T1000 (cell line): ENCODE data around the gene GPATCH8.
"Not testable (repeated sequence)": the region's sequence is repeated elsewhere in the genome, so short reads cannot be mapped to it uniquely, and the experiment has no call there.

ENCODE experiments used
- DNase-seq: peaks from one replicate; lab custom pipeline; 2025; ENCODE audit warnings: mixed read lengths; lab: John Stamatoyannopoulos, UW

Gene GPATCH8

DNA sequence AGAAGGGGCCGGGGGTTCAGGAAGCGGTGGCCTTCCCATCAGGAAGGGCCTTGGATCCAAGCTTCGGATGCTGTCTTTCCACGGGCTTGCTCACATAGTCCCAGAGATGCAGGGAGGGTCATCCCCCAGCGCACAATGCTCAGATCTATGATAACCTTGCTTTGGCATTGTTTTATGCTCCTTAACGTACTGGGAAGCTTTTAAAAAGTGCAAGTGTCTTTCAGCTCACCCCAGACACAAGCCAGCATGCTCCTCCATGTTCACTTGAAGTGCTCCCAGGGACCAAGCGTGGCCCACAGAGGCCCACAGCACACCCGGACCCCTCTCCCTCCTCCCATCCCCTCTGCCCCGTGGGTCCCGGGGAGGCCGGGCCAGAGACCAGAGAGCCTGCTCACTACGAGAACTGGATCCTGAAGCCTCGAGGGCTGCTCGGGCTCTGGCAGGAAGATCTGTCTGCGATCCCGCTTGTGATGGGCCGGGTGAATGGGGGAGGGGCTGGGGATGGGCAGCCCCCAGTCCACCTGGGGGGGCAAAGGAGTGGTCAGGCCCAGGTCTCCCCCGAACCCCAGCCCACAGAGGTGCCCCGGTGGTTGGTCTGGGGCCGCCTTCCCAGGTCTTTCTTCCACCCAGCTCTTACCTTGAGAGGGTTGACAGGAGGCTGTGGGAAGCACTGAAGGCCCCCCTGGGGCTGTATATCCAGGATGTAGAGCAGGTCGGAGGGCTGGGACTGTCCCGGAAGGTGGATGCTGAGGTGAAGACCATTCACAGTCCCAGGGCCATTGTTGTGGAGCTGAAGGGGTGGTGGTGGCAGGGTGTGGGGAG lies 127.8 kb downstream of the GPATCH8 start:
- DNase-seq = no peak

DNA sequence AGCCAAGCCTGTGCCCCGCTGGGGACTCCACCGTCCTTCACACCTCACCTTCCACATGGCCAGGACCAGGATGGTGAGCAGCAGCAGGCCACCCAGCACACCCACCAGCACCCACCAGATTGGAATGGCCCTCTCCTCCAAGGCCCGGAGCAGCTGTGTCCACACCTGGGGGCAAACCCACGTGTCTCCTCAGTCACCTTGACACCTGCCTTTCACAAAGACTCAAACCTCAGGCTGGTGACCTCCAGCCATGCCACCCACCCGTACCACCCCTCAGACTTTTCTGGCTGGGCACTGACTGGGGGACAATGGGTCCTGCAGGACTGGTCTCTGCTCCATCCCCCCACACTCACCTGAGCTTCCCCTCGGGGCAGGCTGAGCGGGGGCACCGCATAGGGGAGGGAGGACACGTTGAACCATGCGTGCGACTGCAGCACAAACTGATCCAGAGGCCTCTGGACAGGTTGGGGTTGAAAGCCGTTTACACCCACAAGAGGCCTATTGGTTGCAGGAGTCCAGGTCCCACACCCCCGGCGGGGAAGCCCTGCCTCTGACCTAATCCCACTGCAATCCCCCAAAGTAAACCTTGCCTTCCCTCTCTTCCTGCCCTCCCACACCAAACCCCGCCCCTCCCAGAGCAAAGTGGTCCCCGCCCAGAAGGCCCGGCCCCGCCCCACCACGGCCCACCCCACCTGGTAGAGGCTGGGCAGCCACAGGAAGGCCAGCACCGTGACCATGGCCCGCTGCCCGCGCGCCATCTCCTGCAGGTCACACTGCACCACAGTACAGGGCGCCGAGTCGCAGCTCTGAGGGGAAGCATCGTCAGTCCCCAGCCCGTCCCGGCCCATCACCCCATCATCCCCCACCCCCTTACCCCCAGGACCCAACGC lies 128.7 kb downstream of the GPATCH8 start:
- no peak for DNase-seq

DNA sequence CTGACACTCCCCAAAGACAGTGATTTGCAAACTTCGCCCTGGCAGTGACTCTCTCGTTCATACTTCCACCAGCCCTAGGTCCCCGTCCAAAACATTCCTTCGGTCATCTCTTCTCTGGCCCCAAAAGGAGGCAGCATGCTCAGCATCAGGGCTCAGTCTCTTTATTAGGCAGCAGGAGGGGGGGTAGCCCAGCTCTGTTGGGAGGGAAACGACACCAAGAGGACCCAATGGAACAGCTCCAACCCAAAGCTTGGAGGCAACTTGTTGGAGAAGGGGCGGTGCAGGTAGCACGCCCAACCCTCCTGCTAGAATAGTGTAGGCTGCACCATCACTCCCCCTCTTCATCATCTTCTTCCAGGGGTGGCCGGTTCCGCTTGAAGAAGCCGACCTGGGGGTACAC lies 131.2 kb downstream of the GPATCH8 start:
- DNase-seq = no peak

DNA sequence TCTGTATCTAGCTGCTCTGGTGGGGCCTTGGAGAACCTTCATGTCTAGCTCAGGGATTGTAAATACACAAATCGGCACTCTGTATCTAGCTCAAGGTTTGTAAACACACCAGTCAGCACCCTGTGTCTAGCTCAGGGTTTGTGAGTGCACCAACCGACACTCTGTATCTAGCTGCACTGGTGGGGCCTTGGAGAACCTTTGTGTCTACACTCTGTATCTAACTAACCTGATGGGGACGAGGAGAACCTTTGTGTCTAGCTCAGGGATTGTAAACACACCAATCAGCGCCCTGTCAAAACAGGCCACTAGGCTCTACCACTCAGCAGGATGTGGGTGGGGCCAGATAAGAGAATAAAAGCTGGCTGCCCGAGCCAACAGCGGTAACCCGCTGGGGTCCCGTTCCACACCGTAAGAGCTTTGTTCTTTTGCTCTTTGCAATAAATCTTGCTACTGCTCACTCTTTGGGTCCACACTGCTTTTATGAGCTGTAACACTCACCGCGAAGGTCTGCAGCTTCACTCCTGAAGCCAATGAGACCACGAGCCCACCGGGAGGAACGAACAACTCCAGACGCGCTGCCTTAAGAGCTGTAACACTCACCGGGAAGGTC lies 133.7 kb downstream of the GPATCH8 start:
- not testable (repeated sequence) for DNase-seq

DNA sequence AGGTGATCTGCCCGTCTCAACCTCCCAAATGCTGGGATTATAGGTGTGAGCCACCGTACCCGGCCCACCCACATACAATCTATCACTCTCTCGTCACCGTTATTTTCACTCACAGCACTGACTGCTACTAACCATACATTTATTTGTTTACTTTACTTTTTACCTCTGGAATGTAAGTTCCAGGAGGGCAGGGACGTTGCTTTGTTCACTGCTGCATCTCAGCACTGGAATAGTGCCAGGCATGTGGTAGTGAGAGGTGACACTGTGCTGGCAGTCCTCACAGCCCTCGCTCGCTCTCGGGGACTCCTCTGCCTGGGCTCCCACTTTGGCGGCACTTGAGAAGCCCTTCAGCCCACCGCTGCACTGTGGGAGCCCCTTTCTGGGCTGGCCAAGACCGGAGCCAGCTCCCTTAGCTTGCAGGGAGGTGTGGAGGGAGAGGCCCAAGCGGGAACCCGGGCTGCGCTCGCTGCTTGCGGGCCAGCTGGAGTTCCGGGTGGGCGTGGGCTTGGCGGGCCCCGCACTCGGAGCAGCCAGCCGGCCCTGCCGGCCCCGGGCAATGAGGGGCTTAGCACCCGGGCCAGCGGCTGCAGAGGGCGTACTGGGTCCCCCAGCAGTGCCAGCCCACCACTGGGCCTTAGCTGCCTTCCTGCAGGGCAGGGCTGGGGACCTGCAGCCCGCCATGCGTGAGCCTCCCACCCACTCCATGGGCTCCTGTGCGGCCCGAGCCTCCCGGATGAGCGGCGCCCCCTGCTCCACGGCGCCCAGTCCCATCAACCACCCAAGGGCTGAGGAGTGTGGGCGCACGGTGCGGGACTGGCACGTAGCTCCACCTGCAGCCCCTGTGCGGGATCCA lies 134.6 kb downstream of the GPATCH8 start:
- not testable (repeated sequence) for DNase-seq

DNA sequence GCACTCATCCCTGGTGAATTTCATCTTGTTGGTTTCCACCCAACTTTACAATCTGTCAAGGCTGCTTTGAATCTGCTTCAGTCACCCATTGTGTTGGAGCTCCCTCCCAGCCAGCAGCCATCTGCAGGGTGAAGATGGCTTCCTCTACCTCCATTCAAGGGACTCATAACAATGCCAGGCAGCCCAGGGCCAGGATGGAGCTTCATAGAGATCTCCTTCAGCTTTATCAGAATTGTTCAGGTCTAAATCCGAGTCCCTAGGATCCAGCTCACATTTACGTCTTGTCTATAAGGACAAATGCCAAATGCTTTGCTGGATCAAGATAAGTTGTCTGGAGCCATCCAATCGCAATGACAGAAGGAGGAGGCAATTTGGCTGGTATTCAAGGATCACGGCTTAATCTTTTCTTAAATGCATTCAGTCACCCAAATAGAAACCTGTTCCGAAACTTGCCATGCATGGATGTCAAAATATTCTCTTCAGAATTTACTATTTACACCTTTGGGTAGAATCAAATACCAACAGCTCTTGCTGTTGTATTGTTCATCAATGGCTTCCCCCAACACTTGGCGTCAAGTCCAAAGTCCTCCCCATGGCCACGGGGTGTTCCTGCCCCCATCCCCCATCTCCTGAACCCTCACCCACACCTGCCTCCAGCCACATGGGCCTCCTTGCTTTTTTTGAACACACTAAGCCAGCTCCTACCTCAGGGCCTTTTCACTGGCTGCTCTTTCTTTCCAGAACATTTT lies 135.8 kb downstream of the GPATCH8 start:
- no peak for DNase-seq

DNA sequence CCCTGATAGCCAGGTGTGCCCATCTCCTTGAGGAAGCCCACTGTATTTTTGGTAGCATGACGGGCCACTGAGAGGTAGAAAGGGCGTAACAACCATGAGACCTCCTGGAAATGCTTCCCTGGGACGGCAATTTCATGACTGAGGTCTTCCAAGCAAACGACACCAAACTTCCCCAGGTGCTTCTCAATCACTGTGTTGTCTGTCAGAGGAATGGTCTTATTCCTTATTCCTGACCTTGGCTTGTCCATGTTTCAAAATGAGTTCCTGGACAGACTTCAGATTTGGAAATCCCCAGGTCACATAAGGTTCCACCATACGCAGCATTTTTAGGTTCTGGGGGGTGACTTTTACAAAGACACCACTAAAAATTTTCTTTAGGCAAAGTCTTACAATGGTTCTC lies 138.2 kb downstream of the GPATCH8 start:
- not testable (repeated sequence) for DNase-seq

DNA sequence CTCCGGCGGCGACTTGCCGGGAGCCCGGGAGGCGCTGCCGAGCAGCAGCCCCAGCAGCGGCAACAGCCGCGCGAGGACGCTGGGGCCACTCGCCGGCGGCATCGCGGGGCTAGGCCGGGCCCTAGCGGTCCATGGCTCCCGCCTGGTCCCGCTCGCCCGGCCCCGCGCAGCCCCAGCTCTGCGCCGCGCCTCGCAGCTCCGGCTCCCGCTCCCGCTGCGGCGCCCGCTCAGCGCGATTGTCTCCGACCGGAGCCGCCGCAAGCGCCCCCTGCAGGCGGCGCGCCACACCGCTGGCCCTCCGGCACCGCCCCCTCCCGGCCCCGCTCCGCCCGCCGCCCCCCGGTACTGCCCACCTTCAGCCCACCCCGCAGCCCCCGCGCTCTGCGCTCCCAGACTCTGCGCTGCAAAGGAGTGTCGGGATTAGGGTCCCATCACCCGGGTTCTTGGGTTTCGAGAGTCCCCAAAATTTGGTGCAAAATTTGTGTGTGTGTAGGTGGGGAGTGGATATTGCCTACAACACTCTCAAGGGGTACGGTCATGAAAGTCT lies 139.5 kb downstream of the GPATCH8 start, which contains the start of gene FAM171A2:
Gene FAM171A2 (minus strand): TSS at position 241 of the 547 bp plus-strand sequence. CDS start 139 bp downstream, at position 102.
- DNase-seq = peak; percentile 54

DNA sequence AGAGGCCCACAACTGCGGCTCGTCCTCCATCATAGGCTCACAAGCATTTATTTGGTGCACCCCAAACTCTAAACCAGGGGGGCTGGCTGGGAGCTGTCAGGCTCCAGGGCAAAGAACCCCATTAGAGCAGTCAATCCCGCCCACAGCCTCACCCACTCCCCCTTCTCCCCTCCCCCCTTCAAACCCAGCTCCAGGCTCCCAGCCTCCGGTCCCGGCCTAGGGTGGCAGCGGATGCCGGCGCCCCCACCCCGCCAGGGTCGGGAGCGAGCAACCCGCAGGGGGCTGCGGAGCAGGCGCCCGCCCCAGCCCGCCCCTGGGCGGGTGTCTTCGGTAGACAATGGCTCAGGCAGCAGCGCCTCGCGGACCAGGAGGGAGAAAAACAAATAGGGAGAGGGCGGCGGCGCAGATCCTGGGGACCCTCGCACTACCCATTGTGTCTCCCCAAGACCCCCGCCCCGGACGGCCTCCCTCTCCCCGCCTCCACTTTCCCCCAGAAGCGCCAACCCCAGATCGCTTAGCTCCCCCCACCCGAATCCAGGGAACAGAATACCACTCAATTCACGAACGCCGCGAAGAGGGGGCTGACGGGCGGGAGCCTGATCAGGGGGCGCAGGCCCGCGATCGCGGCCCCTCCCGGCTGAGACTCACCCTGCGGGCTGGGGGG lies 140.1 kb downstream of the GPATCH8 start:
- no peak for DNase-seq

DNA sequence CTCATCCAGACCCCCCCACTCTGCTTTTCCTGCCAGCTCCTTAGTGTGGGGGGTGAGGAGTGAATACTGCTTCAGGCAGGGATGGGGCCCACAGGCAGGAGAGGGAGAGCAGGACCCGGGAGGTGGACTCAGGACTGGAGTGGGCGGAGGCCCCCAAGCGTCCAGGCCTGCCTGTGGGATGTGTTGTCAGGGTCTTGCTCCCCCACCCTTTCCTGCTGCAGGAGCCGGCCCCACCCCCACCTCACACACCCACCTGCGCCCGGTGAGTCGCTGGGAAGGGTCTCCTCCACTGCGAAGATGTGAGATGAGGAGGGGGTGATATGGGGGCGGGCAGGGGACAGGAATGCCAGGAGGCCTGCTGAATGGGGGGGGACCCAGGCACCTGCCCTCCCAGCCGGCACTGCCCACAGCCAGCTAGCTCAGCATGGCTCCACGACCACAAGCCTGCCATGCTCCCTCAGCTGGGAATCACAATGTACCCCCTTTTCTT lies 140.7 kb downstream of the GPATCH8 start:
- no peak for DNase-seq

DNA sequence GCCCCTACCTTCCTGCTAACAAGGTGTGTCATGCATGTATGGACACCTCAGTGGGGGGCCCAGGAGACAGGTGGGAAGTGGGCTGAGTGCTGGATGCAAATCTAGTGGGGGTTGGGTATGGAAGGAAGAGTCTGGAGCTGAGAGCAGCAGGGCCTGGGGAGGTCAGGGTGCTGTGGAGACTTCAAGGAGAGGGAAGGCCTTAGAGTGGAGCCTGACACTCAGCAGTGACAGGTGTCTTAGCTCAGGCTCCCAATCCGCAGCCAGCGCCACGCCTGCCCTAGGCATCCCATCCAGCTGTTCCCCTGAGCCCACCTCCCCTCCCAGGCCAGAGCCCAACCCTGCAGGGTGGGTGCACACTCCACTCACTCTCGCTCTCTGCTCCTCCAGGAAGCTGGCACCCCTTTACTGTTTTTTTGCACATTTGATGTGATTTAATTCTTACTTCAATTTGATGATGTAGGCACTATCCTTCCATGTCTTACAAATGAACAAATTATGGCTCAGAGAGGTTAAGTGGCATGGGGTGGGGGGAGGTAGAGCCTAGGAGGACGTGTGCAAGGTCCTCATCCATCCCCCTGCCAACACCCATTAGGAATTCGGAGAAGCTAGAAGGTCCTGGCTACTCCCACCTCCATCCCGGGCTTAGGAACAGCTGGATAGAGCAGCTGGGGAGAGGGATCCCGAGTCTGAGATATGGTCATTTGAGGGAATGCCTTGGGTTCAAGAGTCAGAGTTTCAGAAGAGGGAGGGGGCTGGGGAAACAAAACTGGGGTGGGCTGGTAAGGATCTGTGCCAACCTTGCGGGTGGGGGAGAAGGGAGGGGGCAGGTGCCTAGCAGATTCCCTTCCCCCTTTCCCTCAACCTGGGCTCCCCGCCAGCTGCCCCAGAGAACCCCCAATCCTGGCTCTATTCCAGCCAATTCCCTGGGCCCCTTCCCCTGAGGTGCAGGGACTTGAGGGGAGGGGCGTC lies 141.6 kb downstream of the GPATCH8 start:
- DNase-seq = no peak

DNA sequence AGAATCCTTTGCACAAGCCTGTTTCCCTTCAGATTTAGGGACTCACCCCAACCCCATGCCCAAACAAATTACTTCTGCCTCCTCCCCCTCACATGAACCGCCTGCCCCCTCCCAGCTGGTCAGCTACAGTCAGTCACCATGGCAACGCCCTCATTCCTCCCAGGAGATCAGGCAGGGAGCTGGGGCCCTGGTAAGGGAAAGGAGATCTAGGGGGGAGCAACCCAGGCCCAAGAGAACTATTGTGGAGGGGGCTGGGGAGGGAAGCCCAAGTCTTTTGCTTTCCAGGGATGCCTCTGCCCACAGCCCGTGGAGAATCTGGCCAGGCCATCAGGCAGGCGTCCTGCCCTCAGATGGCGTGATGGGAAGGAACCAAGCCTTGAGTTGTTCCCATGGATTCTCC lies 142.4 kb downstream of the GPATCH8 start:
- DNase-seq = no peak

DNA sequence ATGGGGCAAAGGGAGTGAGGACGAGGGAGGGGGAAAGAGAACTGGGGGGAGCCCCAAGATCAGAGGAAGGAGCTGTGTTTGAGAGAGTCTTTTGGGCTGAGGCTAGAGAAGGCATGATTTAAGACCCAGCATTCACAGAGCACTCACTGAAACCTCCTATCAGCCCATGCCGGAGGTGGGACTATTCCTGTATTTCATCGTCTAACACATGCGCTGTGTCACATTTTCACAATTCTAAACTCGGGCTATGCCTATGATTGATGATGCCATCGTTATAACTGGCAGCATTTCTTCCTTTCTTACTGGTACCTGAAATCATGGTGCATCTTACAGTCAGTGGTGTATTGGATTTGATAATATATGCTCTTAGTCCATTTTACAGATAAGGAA lies 143.1 kb downstream of the GPATCH8 start:
- DNase-seq = no peak

DNA sequence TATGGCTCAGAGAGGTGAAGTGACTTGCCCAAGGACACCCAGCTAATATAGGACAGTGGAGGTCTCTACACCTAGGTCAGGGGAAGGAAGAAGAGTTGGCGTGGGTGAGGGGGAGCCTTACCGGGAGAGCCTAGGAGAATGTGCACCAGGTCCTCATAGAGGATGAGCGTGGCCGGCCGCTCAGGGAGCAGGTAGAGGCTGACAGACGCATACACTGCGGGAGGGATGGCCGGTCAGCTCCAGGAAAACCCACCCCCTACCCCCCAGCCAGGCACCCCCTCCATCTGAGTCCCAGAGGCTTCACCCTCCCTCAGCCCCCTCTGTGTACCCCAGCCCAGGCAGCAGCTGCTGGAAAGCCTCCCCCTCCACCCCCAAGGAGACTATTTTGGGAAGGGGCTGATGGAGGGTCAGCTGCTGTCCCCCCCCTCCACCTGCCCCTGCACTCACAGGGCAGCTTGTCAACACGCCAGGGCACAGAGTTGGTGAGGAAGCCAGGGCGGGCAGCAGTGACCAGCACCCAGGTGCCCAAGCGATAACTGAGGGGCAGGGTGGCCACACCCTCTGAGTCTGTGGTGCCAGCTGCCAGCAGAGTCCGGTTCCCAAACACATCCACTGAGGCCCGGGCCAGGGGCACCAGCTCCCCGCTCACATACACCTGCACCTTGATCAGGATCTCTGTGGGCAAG lies 143.6 kb downstream of the GPATCH8 start:
- no peak for DNase-seq

DNA sequence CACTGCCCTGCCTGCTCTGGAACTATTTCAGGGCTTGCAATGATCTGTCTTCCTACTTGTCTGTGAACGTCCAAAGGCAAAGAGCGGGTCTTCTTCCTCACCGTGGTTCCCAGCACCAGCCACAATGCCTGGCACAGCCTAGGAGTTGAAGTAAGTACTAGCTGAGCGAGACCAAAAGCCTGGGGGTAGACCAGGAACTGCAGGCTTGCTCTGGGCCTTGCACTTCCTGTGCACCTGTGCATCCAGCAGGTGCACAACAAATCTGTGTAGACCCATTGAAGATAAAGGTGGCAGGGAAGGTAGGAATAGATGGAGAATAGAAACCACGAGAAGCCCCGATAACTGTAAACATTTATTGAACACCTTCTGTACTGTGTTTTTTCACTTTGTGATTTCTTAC lies 144.2 kb downstream of the GPATCH8 start:
- DNase-seq = no peak

DNA sequence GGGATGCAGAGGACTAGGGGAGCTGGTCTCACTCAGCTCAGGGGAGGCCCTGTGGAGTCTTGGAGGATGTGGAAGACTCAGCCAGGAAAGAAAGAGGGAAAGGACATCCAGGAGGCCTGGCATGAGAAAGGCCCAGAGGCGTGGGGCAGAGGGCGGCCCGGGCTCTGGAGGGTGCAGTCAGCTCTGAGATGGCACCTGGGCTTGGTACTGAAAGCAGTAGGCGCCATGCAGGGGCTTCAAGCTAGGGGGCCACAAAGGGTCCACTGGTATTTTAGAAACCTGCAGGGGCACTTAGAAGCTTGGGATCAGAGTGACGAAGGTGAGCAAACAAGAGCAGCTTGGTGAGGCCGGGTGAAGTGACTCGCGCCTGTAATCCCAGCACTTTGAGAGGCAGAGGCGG lies 145.1 kb downstream of the GPATCH8 start:
- DNase-seq = no peak

DNA sequence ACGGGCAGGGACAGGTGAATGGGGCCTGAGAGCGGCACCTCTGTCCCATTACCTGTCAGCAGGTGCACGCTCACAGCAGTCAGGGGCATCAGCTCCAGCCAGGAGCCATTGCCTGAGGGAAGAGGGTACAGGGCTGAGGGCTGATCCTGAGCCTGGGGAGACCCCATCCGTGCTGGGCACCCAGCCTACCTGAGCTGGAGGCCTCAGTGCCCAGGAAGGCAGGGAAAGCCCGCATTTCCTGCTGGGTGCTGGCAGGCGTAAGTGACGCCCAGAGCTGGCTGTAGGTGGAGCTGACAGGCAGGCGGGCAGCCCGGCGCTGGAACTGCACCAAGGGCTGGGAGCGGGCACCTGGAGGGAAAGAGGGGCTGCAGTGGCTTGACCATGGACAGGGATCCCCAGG lies 147.0 kb downstream of the GPATCH8 start:
- no peak for DNase-seq

DNA sequence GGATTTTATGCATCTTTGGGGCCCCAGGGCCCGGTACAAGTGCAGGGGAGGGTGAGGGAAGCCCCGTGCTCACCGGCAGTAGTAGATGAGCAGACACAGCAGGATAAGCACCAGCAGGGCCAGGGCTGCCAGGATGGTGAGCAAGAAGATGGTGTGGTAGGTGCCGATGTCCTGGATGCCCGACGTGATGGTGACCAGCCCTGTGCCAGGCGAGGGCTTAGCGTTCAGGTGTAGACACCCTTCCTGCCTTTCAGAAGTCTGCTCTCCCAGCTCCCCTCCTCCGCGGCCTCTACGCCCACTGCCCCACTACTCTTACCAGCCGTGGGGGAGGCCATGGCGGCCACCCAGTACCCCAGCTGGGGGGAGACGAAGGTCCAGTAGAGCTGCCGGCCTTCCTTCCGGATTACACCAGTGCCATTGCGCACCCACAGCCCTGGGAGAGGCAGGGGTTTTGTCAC lies 147.5 kb downstream of the GPATCH8 start:
- DNase-seq = no peak
